ENCODE data around the gene GSTA1.

DNA sequence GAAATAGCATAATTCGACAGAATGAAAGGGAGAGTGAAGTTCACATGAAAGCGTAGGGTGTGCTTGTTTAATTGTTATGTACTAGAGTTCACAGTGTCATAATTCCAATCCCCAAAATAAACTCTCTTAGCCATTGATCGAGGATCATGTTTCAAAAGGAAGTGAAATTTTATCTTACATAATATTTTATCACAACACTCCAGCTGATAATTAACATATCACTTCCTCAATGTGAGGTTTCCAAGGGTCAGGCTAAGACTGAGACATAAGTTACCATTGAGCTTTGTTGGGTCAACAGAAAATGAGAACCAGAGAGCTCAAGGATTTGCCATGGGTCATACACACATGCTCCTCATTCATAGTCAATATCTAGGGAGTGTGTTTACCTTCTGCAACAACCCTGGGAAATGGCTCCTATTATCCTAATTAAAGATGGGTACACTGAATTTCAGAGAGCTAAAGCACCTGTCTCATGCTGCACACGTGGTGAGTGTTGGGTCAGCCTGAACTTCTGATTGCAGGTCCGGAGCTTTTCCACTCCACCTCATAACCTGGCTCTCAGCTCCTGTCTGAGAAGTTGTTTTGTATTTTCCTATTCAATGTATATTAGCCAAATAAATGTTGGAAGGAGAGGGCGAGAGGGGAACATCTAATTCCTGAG, 43.4 kb downstream of the GSTA1 start:
- TF ChIP-seq, protein P1, sequence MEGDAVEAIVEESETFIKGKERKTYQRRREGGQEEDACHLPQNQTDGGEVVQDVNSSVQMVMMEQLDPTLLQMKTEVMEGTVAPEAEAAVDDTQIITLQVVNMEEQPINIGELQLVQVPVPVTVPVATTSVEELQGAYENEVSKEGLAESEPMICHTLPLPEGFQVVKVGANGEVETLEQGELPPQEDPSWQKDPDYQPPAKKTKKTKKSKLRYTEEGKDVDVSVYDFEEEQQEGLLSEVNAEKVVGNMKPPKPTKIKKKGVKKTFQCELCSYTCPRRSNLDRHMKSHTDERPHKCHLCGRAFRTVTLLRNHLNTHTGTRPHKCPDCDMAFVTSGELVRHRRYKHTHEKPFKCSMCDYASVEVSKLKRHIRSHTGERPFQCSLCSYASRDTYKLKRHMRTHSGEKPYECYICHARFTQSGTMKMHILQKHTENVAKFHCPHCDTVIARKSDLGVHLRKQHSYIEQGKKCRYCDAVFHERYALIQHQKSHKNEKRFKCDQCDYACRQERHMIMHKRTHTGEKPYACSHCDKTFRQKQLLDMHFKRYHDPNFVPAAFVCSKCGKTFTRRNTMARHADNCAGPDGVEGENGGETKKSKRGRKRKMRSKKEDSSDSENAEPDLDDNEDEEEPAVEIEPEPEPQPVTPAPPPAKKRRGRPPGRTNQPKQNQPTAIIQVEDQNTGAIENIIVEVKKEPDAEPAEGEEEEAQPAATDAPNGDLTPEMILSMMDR (IDR thresholded peaks at IDR 0.05 in 4 of 5, conservative IDR thresholded peaks at IDR 0.05 in 1 of 5), result no peak
- TF ChIP-seq POLR2A (IDR thresholded peaks at IDR 0.05), result no peak
